ENCODE data around the gene AK8.

Gene AK8

DNA sequence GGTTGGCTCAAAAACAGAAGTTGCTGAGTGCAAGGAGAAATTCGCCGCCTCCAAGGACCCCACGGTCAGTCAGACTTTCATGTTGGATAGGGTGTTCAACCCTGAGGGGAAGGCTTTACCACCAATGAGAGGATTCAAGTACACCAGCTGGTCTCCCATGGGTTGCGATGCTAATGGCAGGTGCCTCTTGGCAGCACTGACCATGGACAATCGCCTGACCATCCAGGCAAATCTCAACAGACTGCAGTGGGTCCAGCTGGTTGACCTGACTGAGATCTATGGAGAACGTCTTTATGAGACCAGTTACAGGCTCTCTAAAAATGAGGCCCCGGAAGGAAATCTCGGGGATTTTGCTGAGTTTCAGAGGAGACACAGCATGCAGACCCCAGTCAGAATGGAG is 200.1 kb downstream of the AK8 start:
- Histone ChIP-seq H3K9me3 (ENCODE audit: insufficient read depth, low read depth, low read length) (no peaks in the 10 kb centered on the region), H3K27me3 (ENCODE audit: insufficient read depth, low read length, poor library complexity, severe bottlenecking) (no peaks in the 10 kb centered on the region), H3K4me3 (ENCODE audit: low read length, poor library complexity, severe bottlenecking) (no peak overlapping the region), H3K9ac (ENCODE audit: low read depth, low read length, poor library complexity, severe bottlenecking) (no peak overlapping the region), H3K36me3 (ENCODE audit: insufficient read depth, low read length) (peaks cover 37% of the 10 kb centered on the region; the same call in 1 of the 2 replicates), H3K9me2 (replicated peaks; ENCODE audit: low read depth, low read length) (no peaks in the 10 kb centered on the region), H3F3A (ENCODE audit: low read depth) (no peaks in the 10 kb centered on the region), H3K79me2 (ENCODE audit: insufficient read depth, low read length) (peaks cover 83% of the 10 kb centered on the region), H4K20me1 (ENCODE audit: insufficient read depth, low read length, poor library complexity, severe bottlenecking) (peaks cover 49% of the 10 kb centered on the region), H2AFZ (ENCODE audit: low read length) (no peak overlapping the region), H3K4me1 (ENCODE audit: insufficient read depth, low read length, poor library complexity, severe bottlenecking) (peaks cover 29% of the 10 kb centered on the region), H3K4me2 (ENCODE audit: low read depth, low read length, poor library complexity, severe bottlenecking) (no peak overlapping the region)
- no peak for TF ChIP-seq EZH2phosphoT487 (IDR thresholded peaks at IDR 0.05; ENCODE audit: borderline replicate concordance)
- TF ChIP-seq, protein P1, sequence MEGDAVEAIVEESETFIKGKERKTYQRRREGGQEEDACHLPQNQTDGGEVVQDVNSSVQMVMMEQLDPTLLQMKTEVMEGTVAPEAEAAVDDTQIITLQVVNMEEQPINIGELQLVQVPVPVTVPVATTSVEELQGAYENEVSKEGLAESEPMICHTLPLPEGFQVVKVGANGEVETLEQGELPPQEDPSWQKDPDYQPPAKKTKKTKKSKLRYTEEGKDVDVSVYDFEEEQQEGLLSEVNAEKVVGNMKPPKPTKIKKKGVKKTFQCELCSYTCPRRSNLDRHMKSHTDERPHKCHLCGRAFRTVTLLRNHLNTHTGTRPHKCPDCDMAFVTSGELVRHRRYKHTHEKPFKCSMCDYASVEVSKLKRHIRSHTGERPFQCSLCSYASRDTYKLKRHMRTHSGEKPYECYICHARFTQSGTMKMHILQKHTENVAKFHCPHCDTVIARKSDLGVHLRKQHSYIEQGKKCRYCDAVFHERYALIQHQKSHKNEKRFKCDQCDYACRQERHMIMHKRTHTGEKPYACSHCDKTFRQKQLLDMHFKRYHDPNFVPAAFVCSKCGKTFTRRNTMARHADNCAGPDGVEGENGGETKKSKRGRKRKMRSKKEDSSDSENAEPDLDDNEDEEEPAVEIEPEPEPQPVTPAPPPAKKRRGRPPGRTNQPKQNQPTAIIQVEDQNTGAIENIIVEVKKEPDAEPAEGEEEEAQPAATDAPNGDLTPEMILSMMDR (conservative IDR thresholded peaks at IDR 0.05; ENCODE audit: low read length) = no peak

All from Loucy (cell line).